Uterus (tissue), 2 donors: ENCODE measurements around the gene CEBPB.

ENCODE experiments used
- POLR2A ChIP-seq, 2 donors: fragments of 450-650 bp; IDR thresholded peaks; one replicate each; pipeline ENCODE4 v1.6.1; 2016; ENCODE audit warnings: antibody characterized with exemption in 2 of 2, mild to moderate bottlenecking in 1 of 2, moderate library complexity in 1 of 2
- TF ChIP-seq, protein P1 (sequence below), 4 experiments: fragments of 200-600 bp in 2 of 4; fragments of 450-650 bp in 2 of 4; sonication (generic) in 2 of 4; IDR thresholded peaks; one replicate each; pipeline ENCODE4 v1.5.1; 2016 to 2019; ENCODE audit warnings: antibody characterized with exemption in 4 of 4, mild to moderate bottlenecking in 2 of 4, moderate library complexity in 1 of 4

DNA sequence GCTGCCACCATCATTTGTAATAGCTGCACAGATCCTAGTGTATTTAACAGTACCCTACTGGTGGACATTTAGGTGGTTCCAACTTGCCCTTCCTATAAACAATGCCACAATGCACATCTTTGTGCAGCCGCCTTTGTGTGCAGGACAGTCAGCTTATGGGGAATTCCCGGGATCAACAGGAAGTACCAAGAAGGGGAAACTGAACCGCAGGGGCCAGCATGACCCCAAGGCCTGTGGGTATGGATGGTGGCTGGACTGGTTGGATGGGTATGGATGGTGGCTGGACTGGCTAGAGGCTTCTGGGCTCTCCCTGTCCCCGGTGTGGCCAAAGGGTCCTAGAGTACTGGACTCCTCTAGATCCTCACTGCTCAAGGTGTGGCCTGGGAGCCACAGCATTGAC, 46.7 kb downstream of the CEBPB start:
- TF ChIP-seq, protein P1, sequence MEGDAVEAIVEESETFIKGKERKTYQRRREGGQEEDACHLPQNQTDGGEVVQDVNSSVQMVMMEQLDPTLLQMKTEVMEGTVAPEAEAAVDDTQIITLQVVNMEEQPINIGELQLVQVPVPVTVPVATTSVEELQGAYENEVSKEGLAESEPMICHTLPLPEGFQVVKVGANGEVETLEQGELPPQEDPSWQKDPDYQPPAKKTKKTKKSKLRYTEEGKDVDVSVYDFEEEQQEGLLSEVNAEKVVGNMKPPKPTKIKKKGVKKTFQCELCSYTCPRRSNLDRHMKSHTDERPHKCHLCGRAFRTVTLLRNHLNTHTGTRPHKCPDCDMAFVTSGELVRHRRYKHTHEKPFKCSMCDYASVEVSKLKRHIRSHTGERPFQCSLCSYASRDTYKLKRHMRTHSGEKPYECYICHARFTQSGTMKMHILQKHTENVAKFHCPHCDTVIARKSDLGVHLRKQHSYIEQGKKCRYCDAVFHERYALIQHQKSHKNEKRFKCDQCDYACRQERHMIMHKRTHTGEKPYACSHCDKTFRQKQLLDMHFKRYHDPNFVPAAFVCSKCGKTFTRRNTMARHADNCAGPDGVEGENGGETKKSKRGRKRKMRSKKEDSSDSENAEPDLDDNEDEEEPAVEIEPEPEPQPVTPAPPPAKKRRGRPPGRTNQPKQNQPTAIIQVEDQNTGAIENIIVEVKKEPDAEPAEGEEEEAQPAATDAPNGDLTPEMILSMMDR (IDR thresholded peaks at IDR 0.05): no peak
- TF ChIP-seq POLR2A (IDR thresholded peaks at IDR 0.05): no peak
